Lung (tissue), 12 donors: ENCODE results near the gene OAS1. TPM values are rescaled to one million over a fixed set of nuclear protein-coding genes. Genes with fewer than 3 reads are reported as not detected.
"Not testable (repeated sequence)": the region's sequence is repeated elsewhere in the genome, so short reads cannot be mapped to it uniquely, and the experiment has no call there.

Source experiments
- ATAC-seq: fragments of 200-7000 bp; cut with Tn5 transposase; one replicate; pipeline ENCODE4 v1.9.1; 2020; ENCODE audit warnings: moderate number of reproducible peaks; ENCODE audit not compliant: insufficient read depth, low FRiP score
- DNase-seq, 3 donors: peaks; one replicate each; pipeline ENCODE4 v3.0.0-alpha.2; 2013 to 2017
- H3K27ac ChIP-seq, 2 donors: one replicate each; pipeline ENCODE4 v1.5.1; 2013; ENCODE audit warnings: mild to moderate bottlenecking in 2 of 2, moderate library complexity in 2 of 2, control low read depth in 1 of 2, inconsistent platforms in 1 of 2, low read depth in 1 of 2, low read length in 1 of 2
- H3K27me3 ChIP-seq, 3 donors: one replicate each; pipeline ENCODE4 v1.5.1; 2013; ENCODE audit warnings: low read length in 2 of 3; ENCODE audit not compliant: control insufficient read depth in 3 of 3, insufficient read depth in 3 of 3
- H3K36me3 ChIP-seq, 4 donors: one replicate each; pipeline ENCODE4 v1.5.1; 2013; ENCODE audit warnings: low read length in 4 of 4, mild to moderate bottlenecking in 1 of 4, moderate library complexity in 1 of 4; ENCODE audit not compliant: control insufficient read depth in 4 of 4, insufficient read depth in 4 of 4
- H3K4me1 ChIP-seq, 5 donors: one replicate each; pipeline ENCODE4 v1.5.1; 2013; ENCODE audit warnings: low read length in 5 of 5, mild to moderate bottlenecking in 2 of 5, moderate library complexity in 1 of 5; ENCODE audit not compliant: control insufficient read depth in 5 of 5, insufficient read depth in 5 of 5
- H3K4me3 ChIP-seq: one replicate; pipeline ENCODE4 v1.5.1; 2013; ENCODE audit warnings: mild to moderate bottlenecking, control low read depth, moderate library complexity
- H3K9ac ChIP-seq, 2 donors: one replicate each; pipeline ENCODE4 v1.5.1; 2013; ENCODE audit warnings: low read length in 2 of 2, control low read depth in 1 of 2; ENCODE audit not compliant: insufficient read depth in 1 of 2
- H3K9me3 ChIP-seq, 4 donors: one replicate each; pipeline ENCODE4 v1.5.1; 2013; ENCODE audit warnings: low read length in 3 of 4, mild to moderate bottlenecking in 1 of 4, moderate library complexity in 1 of 4; ENCODE audit not compliant: control insufficient read depth in 4 of 4, insufficient read depth in 3 of 4
- WGBS, 2 donors: extraction: QIAGEN DNeasy Blood & Tissue Kit; methylation state at CpG; one replicate each; pipeline ENCODE4 v1.1.7; 2013; 5-methylcytosine and 5-hydroxymethylcytosine counted together
- polyA plus RNA-seq, 2 donors: library from polyadenylated mRNA; stranded (reverse); fragments of 200-250 nt; gene quantifications; one replicate each; pipeline ENCODE4 v1.2.1, GENCODE V29; 2013
- total RNA-seq, 2 donors: library from RNA; depleted of rRNA in 1 of 2; stranded (reverse); fragments of >200 nt in 1 of 2; gene quantifications; one replicate each; pipeline ENCODE4 v1.2.1, GENCODE V29; 2014 to 2021
- TF ChIP-seq, protein P1 (sequence below): IDR thresholded peaks from 2 replicates; pipeline ENCODE4 v1.5.1; 2012; ENCODE audit warnings: mild to moderate bottlenecking; ENCODE audit errors: control extremely low read depth, extremely low read depth
- donor health status: control.
- donor health status: control.
- donor health status: Bipolar disorder and iron deficiency.
- donor health status: healthy.
- donor health status: DM: yes; HTN: yes; CAD: no.

OAS1 gene
- total and polyA plus RNA-seq, 4 donors: 14.6 to 40.3 (median 18.5) TPM

DNA sequence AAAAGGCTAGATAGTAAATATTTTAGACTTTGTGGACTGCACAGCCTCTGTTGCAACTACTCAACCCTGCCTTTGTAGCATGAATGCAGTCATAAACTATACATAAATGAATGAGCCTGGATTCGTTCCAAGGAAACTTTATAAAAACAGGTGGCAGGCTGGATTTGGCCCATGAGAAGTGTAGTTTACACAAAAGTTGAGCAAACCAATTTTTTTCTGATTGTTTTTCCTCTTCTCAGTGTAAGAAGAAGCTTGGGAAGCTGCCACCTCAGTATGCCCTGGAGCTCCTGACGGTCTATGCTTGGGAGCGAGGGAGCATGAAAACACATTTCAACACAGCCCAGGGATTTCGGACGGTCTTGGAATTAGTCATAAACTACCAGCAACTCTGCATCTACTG is 9.5 kb downstream of the OAS1 start:
- WGBS, 2 donors: 70 to 81% methylated on average over 5 of the region's 5 CpGs
- Histone ChIP-seq H3K36me3 (peaks cover 0 to 19% (median 3%) of the 10 kb centered on the region in 4 donors), H3K9me3 (peaks cover 0 to 10% (median 4%) of the 10 kb centered on the region in 4 donors), H3K27ac (no peak overlapping the region), H3K4me3 (no peak overlapping the region), H3K4me1 (peaks cover 0 to 5% (median 0%) of the 10 kb centered on the region in 5 donors), H3K9ac (no peak overlapping the region), H3K27me3 (peaks cover 0 to 2% (median 0%) of the 10 kb centered on the region in 3 donors)
- TF ChIP-seq, protein P1, sequence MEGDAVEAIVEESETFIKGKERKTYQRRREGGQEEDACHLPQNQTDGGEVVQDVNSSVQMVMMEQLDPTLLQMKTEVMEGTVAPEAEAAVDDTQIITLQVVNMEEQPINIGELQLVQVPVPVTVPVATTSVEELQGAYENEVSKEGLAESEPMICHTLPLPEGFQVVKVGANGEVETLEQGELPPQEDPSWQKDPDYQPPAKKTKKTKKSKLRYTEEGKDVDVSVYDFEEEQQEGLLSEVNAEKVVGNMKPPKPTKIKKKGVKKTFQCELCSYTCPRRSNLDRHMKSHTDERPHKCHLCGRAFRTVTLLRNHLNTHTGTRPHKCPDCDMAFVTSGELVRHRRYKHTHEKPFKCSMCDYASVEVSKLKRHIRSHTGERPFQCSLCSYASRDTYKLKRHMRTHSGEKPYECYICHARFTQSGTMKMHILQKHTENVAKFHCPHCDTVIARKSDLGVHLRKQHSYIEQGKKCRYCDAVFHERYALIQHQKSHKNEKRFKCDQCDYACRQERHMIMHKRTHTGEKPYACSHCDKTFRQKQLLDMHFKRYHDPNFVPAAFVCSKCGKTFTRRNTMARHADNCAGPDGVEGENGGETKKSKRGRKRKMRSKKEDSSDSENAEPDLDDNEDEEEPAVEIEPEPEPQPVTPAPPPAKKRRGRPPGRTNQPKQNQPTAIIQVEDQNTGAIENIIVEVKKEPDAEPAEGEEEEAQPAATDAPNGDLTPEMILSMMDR: no peak
- no peak for ATAC-seq
- peak in 2 of 3 donors; percentile 71 to 82 for DNase-seq

DNA sequence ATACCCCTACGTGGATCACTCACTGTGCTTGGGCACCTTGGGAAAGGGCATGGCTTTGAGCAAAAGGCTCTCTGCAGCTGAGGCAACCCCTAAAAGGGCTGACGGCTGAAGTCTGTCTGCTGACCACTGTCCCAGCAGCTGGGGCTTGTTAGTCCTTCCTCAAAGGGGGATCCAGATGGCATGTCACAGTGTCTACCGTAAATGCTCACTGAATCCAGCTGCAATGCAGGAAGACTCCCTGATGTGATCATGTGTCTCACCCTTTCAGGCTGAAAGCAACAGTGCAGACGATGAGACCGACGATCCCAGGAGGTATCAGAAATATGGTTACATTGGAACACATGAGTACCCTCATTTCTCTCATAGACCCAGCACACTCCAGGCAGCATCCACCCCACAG is 12.4 kb downstream of the OAS1 start:
- ATAC-seq (no peak), DNase-seq (no peak)
- Histone ChIP-seq H3K9ac (no peak overlapping the region), H3K27ac (no peak overlapping the region), H3K4me1 (peaks cover 0 to 5% (median 0%) of the 10 kb centered on the region in 5 donors), H3K36me3 (peaks cover 0 to 19% (median 0%) of the 10 kb centered on the region in 4 donors), H3K27me3 (peaks cover 0 to 2% (median 0%) of the 10 kb centered on the region in 3 donors), H3K4me3 (no peak overlapping the region), H3K9me3 (peaks cover 0 to 2% (median 0%) of the 10 kb centered on the region in 4 donors)
- WGBS, 2 donors: 91% methylated on average over 6 of the region's 6 CpGs
- TF ChIP-seq, protein P1: no peak

DNA sequence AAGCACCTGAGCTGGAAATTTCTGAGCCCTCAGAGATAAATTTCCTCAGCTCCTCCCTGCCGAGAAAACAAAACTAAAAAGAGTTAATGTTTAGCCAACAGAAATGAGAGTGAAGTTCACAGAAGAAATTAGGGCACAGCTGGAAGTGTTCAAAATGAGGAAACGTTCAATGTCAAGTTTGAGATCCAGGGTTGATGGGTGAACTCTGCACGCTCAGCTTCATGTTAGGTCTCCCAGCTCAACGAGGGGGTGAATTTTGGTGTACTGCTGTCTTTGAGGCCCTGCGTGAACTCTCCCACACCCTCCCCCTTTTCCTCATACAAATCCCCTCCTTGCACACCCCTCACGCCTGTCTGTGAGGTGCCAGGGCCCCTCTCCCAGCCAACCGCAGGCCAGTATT is 18.2 kb downstream of the OAS1 start:
- Histone ChIP-seq H3K4me1 (peaks cover 0 to 3% (median 0%) of the 10 kb centered on the region in 5 donors), H3K36me3 (peaks cover 0 to 4% (median under 1%) of the 10 kb centered on the region in 4 donors), H3K9me3 (no peaks in the 10 kb centered on the region), H3K4me3 (no peak overlapping the region), H3K27me3 (no peaks in the 10 kb centered on the region), H3K27ac (peak overlapping the region in 1 of 2 donors; percentile 41), H3K9ac (no peak overlapping the region)
- ATAC-seq: no peak
- 14 to 36% methylated on average over 7 of the region's 7 CpGs for WGBS, 2 donors
- peak in 2 of 3 donors; percentile 61 to 72 for DNase-seq
- TF ChIP-seq, protein P1: no peak

DNA sequence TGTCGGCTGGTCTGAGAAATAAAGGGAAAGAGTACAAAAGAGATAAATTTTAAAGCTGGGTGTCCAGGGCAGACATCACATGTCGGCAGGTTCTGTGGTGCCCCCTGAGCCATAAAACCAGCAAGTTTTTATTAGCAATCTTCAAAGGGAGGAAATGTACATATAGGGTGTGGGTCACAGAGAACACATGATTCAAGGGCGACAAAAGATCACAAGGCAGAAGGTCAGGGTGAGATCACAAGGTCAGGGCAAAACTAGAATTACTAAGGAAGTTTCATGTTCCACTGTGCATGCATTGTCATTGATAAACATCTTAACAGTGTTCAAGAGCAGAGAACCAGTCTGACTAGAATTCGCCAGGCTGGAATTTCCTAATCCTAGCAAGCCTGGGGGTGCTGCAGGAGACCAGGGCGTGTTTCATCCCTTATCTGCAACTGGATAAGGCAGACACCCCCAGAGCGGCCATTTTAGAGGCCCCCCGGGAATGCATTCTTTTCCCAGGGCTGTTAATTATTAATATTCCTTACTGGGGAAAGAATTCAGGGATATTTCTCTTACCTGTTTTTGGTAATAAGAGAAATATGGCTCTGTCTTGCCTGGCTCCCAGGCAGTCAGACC is 19.8 kb downstream of the OAS1 start:
- H3K9ac ChIP-seq, H3K36me3 ChIP-seq, H3K27me3 ChIP-seq, ATAC-seq, H3K4me1 ChIP-seq, H3K27ac ChIP-seq, DNase-seq, H3K9me3 ChIP-seq, H3K4me3 ChIP-seq: not testable (repeated sequence)
- WGBS, 2 donors: 57 to 66% methylated on average over 7 of the region's 7 CpGs
